GM19025 (cell line): Measurements from ENCODE around the gene HTT.

Experiments used
- ATAC-seq: cut with Tn5 transposase; IDR thresholded peaks from one replicate; pipeline ENCODE4 v1.9.1; 2021; ENCODE audit warnings: mild to moderate bottlenecking, low read depth, moderate library complexity; ENCODE audit not compliant: unreplicated experiment

Gene HTT

GRCh38 chr4:3196670-3197359 lies 122.3 kb downstream of the HTT start:
- no peak for ATAC-seq

- ATAC-seq, result no peak
Observed at GRCh38 chr4:3197366-3198105, 123.1 kb downstream of the HTT start.

- ATAC-seq, result no peak
Observed at GRCh38 chr4:3198906-3199305, 124.4 kb downstream of the HTT start.

- ATAC-seq, result no peak
Observed at GRCh38 chr4:3199653-3200422, 125.4 kb downstream of the HTT start.

GRCh38 chr4:3200423-3201090 lies 126.1 kb downstream of the HTT start:
- ATAC-seq, result no peak

GRCh38 chr4:3201718-3202702 lies 127.5 kb downstream of the HTT start:
- no peak for ATAC-seq

GRCh38 chr4:3202836-3203820 lies 128.6 kb downstream of the HTT start:
- no peak for ATAC-seq

- no peak for ATAC-seq
Observed at GRCh38 chr4:3203971-3204431, 129.5 kb downstream of the HTT start.

GRCh38 chr4:3205995-3206394 lies 131.5 kb downstream of the HTT start:
- no peak for ATAC-seq

GRCh38 chr4:3206439-3207100 lies 132.1 kb downstream of the HTT start:
- no peak for ATAC-seq

- no peak for ATAC-seq
Observed at GRCh38 chr4:3207531-3208037, 133.1 kb downstream of the HTT start.

GRCh38 chr4:3208826-3209225 lies 134.3 kb downstream of the HTT start:
- ATAC-seq, result no peak

GRCh38 chr4:3209551-3210325 lies 135.3 kb downstream of the HTT start:
- ATAC-seq, result no peak

GRCh38 chr4:3210467-3210866 lies 136.0 kb downstream of the HTT start:
- no peak for ATAC-seq

GRCh38 chr4:3211866-3212265 lies 137.4 kb downstream of the HTT start:
- no peak for ATAC-seq

- ATAC-seq, result no peak
Observed at GRCh38 chr4:3212391-3213105, 138.1 kb downstream of the HTT start.
